GM13976 (cell line): Measurements from ENCODE around the gene SLIT1.

Experiments used
- DNase-seq: peaks from one replicate; pipeline ENCODE4 v3.0.0; 2012; ENCODE audit warnings: low spot score
- CTCF ChIP-seq: IDR thresholded peaks from 2 replicates; pipeline ENCODE4 v1.5.1; 2012; ENCODE audit warnings: borderline replicate concordance, mild to moderate bottlenecking; ENCODE audit not compliant: insufficient read depth; ENCODE audit errors: extremely low read depth, missing control alignments, control extremely low read depth
- in situ Hi-C: fragments of 300-500 bp; cut with MboI; formaldehyde crosslinking; loops from one replicate; pipeline ENCODE4 v1.12.0; 2022; ENCODE audit warnings: low sequenced_read_pairs, mixed read lengths, inconsistent platforms; ENCODE audit not compliant: unreplicated experiment

Gene SLIT1

GRCh38 chr10:97120370-97120769 is 65.4 kb downstream of the SLIT1 start:
- TF ChIP-seq CTCF: no peak
- in situ Hi-C loops: no loop called here
- DNase-seq: no peak

GRCh38 chr10:97119058-97119745 is 66.6 kb downstream of the SLIT1 start:
- in situ Hi-C loops: no loop called here
- DNase-seq: no peak
- TF ChIP-seq CTCF: no peak

- no peak for DNase-seq
- in situ Hi-C loops: no loop called here
- peak; percentile 20 for TF ChIP-seq CTCF
Observed at GRCh38 chr10:97117372-97117771, 68.4 kb downstream of the SLIT1 start.

GRCh38 chr10:97116462-97117162 is 69.1 kb downstream of the SLIT1 start:
- no peak for DNase-seq
- in situ Hi-C loops: no loop called here
- TF ChIP-seq CTCF: no peak

- no peak for DNase-seq
- no peak for TF ChIP-seq CTCF
- in situ Hi-C loops: no loop called here
Observed at GRCh38 chr10:97115846-97116245, 69.9 kb downstream of the SLIT1 start.

GRCh38 chr10:97111615-97112014 is 74.1 kb downstream of the SLIT1 start:
- in situ Hi-C loops: no loop called here
- DNase-seq: no peak
- no peak for TF ChIP-seq CTCF
